ENCODE results near the gene KCNB1.
A peak's percentile ranks its signal among the peaks of the same experiment; 100 is the strongest.

Gene KCNB1

DNA sequence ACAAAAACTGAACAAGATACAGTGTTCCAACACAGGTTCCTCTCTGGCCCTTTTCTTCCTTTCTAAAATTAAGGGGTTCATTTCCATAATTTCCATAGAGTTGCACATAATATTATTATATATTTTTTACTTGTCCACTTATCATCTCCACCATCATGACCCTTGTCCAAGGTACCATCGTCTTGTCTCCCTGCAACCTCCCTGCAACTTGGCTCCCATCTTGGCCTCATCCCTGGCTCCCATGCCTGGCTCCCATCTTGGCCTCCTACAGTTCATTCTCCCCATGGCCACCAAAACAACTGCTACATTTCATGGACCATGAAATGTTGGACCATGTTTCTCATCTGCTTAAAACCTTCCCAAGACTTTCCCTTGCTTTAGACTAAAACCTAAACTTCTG, 3.1 kb upstream of the KCNB1 start:
- H3K9me3 Mint-ChIP-seq, result peaks cover 8% of the 10 kb centered on the region
- H3K27me3 Mint-ChIP-seq, result peaks cover 85% of the 10 kb centered on the region
- no peak overlapping the region for H3K4me3 Mint-ChIP-seq
- H3K27ac Mint-ChIP-seq, result no peak overlapping the region
- CTCF ChIA-PET, result interaction anchor here (0.6 to 2.2 kb wide), 6 partner anchors 8 to 180 kb away, joined by 3 to 16 read pairs (median 3); no protein-coding TSS in a partner anchor
- no peaks in the 10 kb centered on the region for H3K36me3 Mint-ChIP-seq
- peaks cover 11% of the 10 kb centered on the region for H3K4me1 Mint-ChIP-seq
- DNase-seq, result no peak

DNA sequence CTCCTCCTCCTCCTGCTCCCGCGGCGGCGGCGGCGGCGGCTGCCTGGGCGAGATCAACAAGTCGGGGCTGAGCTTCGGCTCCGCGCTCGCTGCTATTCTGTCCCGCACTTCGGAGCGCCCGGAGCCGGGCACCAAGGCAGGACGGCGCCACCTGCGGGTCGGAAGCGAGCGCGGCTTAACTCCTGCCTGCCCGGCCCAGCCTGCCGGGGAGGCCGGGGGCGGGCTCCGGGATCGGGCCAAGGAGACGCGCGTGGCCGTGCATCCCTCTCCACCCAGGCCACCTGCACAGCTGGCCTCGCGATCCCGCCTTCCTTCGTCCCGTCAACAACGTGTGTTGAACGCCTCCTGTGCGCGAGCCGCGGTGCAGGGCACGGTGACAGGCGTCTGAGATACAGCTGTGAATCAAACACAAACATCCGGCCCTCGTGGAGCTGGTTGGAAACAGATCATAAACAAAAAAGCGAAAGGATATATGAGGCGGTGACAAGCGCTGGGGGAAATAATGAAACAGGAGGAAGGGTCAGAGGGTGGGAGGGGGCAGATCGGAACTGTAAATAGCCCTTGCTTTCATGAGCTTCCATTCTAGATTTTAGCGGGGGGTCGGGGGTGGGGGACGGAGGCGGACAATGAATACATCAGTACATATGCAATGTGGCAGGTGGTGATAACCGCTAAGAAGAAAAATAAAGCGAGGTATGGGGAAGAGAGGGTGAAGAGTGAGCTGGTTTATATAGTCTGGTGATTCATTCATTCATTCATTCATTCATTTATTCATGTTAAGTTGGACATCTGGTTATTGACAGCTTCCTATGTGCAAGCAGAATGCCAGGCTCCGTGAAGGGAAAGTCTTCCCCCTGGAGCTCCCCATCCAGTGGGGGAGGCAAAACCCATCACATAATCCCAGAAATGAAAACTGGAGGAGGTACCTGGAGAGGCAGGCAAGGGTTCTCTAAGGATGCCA, 2.0 kb upstream of the KCNB1 start:
- H3K27ac Mint-ChIP-seq, result no peak overlapping the region
- H3K9me3 Mint-ChIP-seq, result peaks cover 3% of the 10 kb centered on the region
- peak overlapping the region; percentile 70 for H3K4me3 Mint-ChIP-seq
- no peaks in the 10 kb centered on the region for H3K36me3 Mint-ChIP-seq
- CTCF ChIA-PET, result interaction anchor here (0.7 to 2.2 kb wide), 15 partner anchors 9 to 153 kb away, joined by 3 to 17 read pairs (median 3); no protein-coding TSS in a partner anchor
- peaks cover 87% of the 10 kb centered on the region for H3K27me3 Mint-ChIP-seq
- peaks cover 11% of the 10 kb centered on the region for H3K4me1 Mint-ChIP-seq
- DNase-seq, result peak; percentile 77

- Mint-ChIP-seq H3K9me3 (no peaks in the 10 kb centered on the region), H3K36me3 (no peaks in the 10 kb centered on the region), H3K4me3 (no peak overlapping the region), H3K27me3 (peaks cover 87% of the 10 kb centered on the region), H3K4me1 (peaks cover 11% of the 10 kb centered on the region), H3K27ac (no peak overlapping the region)
- no peak for DNase-seq
- CTCF ChIA-PET, result interaction anchor here (0.9 to 2.2 kb wide), 9 partner anchors 10 to 152 kb away, joined by 3 to 17 read pairs (median 7); no protein-coding TSS in a partner anchor
These were observed 1.2 kb upstream of the KCNB1 start for GRCh38 chr20:49483696-49484123.

DNA sequence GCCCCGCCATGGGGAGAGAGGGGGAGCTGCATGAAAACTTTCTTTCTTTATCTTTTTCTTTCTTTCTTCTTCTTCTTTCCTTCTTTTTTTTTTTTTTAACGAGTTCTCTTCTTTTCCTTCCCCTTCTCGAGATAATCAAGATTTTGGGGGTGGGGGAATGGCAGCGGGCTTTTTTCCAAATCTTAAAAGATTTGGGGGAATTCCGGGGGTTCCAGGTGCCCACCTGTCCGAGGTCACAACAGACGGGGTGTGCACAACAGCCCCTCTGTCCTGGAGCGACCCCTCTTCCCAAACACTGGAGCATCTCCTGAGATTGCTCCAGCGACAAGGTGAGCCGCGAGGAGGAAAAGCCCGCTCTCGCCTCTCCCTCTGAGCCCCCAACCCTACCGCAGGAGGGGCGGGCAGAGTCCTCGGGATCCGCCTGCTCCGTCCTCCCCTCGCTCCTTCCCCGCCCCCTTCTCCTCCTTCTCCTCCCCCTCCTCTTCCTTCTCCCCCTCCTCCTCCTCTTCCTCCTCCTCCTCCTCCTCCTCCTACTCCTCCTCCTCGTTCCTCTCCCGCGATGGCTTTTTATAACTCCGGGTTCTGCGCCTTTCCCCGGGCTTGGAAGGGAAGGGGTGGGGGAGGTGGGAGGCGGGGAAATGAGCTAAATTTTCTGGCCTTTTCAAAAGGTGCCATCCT, 689 bp upstream of the KCNB1 start:
- H3K4me1 Mint-ChIP-seq, result peaks cover 11% of the 10 kb centered on the region
- H3K9me3 Mint-ChIP-seq, result no peaks in the 10 kb centered on the region
- H3K36me3 Mint-ChIP-seq, result no peaks in the 10 kb centered on the region
- no peak overlapping the region for H3K27ac Mint-ChIP-seq
- no peak for DNase-seq
- CTCF ChIA-PET, result interaction anchor here (1.9 kb wide), 2 partner anchors 46 to 148 kb away, joined by 7 to 17 read pairs; no protein-coding TSS in a partner anchor
- peaks cover 82% of the 10 kb centered on the region for H3K27me3 Mint-ChIP-seq
- no peak overlapping the region for H3K4me3 Mint-ChIP-seq

DNA sequence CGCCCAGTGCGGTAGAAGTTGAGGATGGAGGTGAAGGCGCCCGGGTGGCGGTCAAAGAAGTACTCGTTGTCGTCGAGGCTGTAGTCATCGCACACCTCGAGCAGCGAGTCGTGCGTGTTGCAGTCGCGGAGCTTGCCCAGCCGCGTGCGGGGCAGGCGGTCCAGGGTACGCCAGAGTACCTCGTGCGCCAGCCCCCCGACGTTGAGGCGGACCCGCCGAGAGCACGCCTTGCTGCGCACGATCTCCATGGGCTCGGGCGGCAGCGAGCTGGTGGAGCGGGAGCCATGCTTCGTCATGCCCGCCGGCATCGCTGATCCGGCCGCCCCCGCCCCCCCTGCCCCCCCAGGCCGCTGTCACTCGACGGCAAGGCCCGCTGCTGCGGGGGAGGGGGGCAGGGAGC, 295 bp downstream of the KCNB1 start:
- Mint-ChIP-seq H3K27ac (no peak overlapping the region), H3K27me3 (peaks cover 82% of the 10 kb centered on the region), H3K9me3 (no peaks in the 10 kb centered on the region), H3K4me3 (no peak overlapping the region), H3K36me3 (no peaks in the 10 kb centered on the region), H3K4me1 (peaks cover 11% of the 10 kb centered on the region)
- CTCF ChIA-PET, result no interaction called here
- no peak for DNase-seq

GRCh38 chr20:49481116-49481515, 1.4 kb downstream of the KCNB1 start:
- no peaks in the 10 kb centered on the region for H3K36me3 Mint-ChIP-seq
- no peaks in the 10 kb centered on the region for H3K9me3 Mint-ChIP-seq
- CTCF ChIA-PET, result interaction anchor here (1.7 kb wide), 1 partner anchor 24 kb away, joined by 3 read pairs; no protein-coding TSS in a partner anchor
- DNase-seq, result no peak
- peaks cover 79% of the 10 kb centered on the region for H3K27me3 Mint-ChIP-seq
- no peak overlapping the region for H3K27ac Mint-ChIP-seq
- peaks cover 11% of the 10 kb centered on the region for H3K4me1 Mint-ChIP-seq
- H3K4me3 Mint-ChIP-seq, result no peak overlapping the region

GRCh38 chr20:49480236-49480635, 2.2 kb downstream of the KCNB1 start:
- CTCF ChIA-PET, result interaction anchor here (1.7 kb wide), 1 partner anchor 25 kb away, joined by 3 read pairs; no protein-coding TSS in a partner anchor

GRCh38 chr20:49479785-49480184, 2.7 kb downstream of the KCNB1 start:
- CTCF ChIA-PET, result interaction anchor here (1.7 kb wide), 1 partner anchor 25 kb away, joined by 3 read pairs; no protein-coding TSS in a partner anchor
- H3K4me1 Mint-ChIP-seq, result peaks cover 10% of the 10 kb centered on the region
- H3K27ac Mint-ChIP-seq, result no peak overlapping the region
- no peaks in the 10 kb centered on the region for H3K36me3 Mint-ChIP-seq
- H3K4me3 Mint-ChIP-seq, result no peak overlapping the region
- DNase-seq, result no peak
- no peaks in the 10 kb centered on the region for H3K9me3 Mint-ChIP-seq
- H3K27me3 Mint-ChIP-seq, result peaks cover 78% of the 10 kb centered on the region

More at GRCh38 chr20:49480236-49480635, 2.2 kb downstream of the KCNB1 start:
- Mint-ChIP-seq H3K27ac (no peak overlapping the region), H3K36me3 (no peaks in the 10 kb centered on the region), H3K4me1 (peaks cover 11% of the 10 kb centered on the region), H3K4me3 (no peak overlapping the region), H3K9me3 (no peaks in the 10 kb centered on the region), H3K27me3 (peaks cover 78% of the 10 kb centered on the region)
- no peak for DNase-seq

DNA sequence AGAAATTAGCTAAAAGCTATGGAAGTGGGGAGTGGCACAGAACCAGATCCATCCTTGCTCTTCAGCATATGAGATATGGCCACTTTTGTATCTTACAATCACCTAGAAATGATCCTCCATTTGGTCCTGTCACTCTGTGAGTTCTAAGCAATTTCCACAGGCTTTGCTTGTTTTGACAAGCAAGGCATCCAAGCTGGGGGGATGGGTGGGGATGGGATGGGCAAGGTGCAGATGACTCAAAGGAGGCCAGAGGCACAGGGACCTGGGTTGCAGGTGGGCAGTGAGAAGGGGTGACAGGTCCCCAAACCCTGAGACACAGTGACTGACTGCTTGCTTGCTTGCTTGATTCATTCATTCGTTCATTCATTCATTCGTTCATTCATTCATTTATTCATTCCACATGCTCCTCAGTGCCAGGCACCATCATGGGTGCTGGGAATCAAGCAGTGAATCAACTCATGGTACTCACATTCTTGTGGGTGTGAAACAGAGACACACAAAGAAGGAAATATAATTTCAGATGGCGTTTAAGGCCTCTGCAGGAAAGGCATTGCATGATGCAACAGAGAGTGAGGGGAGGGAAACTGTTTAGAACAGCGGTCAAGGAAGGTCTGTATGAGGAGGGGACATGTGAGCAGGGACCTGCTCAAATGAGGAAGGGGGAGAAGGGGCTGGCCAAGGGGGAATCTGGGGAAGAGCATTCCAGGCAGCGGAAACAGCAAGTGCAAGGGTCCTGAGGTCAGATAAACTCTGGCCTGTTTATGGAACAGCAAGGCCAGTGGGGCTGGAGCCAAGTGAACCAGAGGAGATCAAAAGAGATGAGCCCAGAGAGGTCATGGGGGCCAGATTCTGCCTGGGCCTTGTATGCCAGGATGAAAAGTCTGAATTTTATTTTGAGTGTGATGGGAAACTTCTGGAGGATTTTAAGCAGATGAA, 3.4 kb downstream of the KCNB1 start:
- peaks cover 3% of the 10 kb centered on the region for H3K4me1 Mint-ChIP-seq
- H3K27ac Mint-ChIP-seq, result no peak overlapping the region
- no peak for DNase-seq
- H3K36me3 Mint-ChIP-seq, result no peaks in the 10 kb centered on the region
- CTCF ChIA-PET, result no interaction called here
- H3K4me3 Mint-ChIP-seq, result no peak overlapping the region
- H3K27me3 Mint-ChIP-seq, result peaks cover 78% of the 10 kb centered on the region
- no peaks in the 10 kb centered on the region for H3K9me3 Mint-ChIP-seq

GRCh38 chr20:49478266-49478665, 4.2 kb downstream of the KCNB1 start:
- Mint-ChIP-seq H3K27me3 (peaks cover 74% of the 10 kb centered on the region), H3K36me3 (no peaks in the 10 kb centered on the region), H3K4me1 (peaks cover 3% of the 10 kb centered on the region), H3K9me3 (no peaks in the 10 kb centered on the region), H3K27ac (no peak overlapping the region), H3K4me3 (no peak overlapping the region)
- CTCF ChIA-PET, result no interaction called here
- no peak for DNase-seq

GRCh38 chr20:49477200-49477599, 5.3 kb downstream of the KCNB1 start:
- CTCF ChIA-PET, result no interaction called here
- Mint-ChIP-seq H3K27me3 (peaks cover 70% of the 10 kb centered on the region), H3K4me3 (no peak overlapping the region), H3K27ac (no peak overlapping the region), H3K9me3 (no peaks in the 10 kb centered on the region), H3K4me1 (no peaks in the 10 kb centered on the region), H3K36me3 (no peaks in the 10 kb centered on the region)
- no peak for DNase-seq

GRCh38 chr20:49476016-49476355, 6.5 kb downstream of the KCNB1 start:
- Mint-ChIP-seq H3K27me3 (peaks cover 64% of the 10 kb centered on the region), H3K27ac (no peak overlapping the region), H3K36me3 (no peaks in the 10 kb centered on the region), H3K9me3 (no peaks in the 10 kb centered on the region), H3K4me3 (no peak overlapping the region), H3K4me1 (no peaks in the 10 kb centered on the region)
- CTCF ChIA-PET, result interaction anchor here (1.7 kb wide), 1 partner anchor 134 kb away, joined by 3 read pairs; no protein-coding TSS in a partner anchor
- DNase-seq, result no peak

GRCh38 chr20:49475292-49476015, 7.0 kb downstream of the KCNB1 start:
- no peaks in the 10 kb centered on the region for H3K36me3 Mint-ChIP-seq
- no peaks in the 10 kb centered on the region for H3K9me3 Mint-ChIP-seq
- no peak overlapping the region for H3K4me3 Mint-ChIP-seq
- no peaks in the 10 kb centered on the region for H3K4me1 Mint-ChIP-seq
- peaks cover 62% of the 10 kb centered on the region for H3K27me3 Mint-ChIP-seq
- CTCF ChIA-PET, result interaction anchor here (1.7 kb wide), 1 partner anchor 135 kb away, joined by 3 read pairs; no protein-coding TSS in a partner anchor
- DNase-seq, result no peak
- no peak overlapping the region for H3K27ac Mint-ChIP-seq

Measured in activated naive CD4-positive, alpha-beta T cell treated with anti-CD3 and anti-CD28 coated beads, Interleukin-2, amount 10 ng/mL, durations not matched to agents 7 days and 5 days (primary cell).